GM12873 (cell line): ENCODE data around the gene COMMD2.

ENCODE experiments used
- CTCF ChIP-seq: IDR thresholded peaks from 2 replicates; pipeline ENCODE4 v1.5.1; 2012; ENCODE audit warnings: low read depth, mild to moderate bottlenecking, moderate library complexity, low read length, control low read depth; ENCODE audit not compliant: insufficient read depth; ENCODE audit errors: missing control alignments

Gene COMMD2

DNA sequence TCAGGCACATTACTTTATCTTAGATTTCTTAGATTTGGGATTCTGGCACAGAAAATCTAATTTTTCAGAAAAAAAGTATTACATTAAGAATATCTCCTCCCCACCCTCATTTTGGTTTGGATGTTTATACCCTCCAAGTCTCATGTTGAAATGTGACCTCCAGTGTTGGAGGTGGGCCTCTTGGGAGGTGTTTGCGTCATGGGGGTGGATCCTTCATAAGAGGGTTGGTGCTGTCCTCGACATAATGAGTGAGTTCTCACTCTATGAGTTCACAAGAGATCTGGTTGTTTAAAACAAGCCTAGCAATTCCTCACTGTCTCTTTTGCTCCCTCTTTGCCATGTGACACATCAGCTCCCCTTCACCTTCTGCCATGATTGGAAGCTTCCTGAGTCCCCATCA, 48.8 kb downstream of the COMMD2 start:
- no peak for TF ChIP-seq CTCF

GRCh38 chr3:149702691-149703441, 49.4 kb downstream of the COMMD2 start:
- TF ChIP-seq CTCF = no peak

DNA sequence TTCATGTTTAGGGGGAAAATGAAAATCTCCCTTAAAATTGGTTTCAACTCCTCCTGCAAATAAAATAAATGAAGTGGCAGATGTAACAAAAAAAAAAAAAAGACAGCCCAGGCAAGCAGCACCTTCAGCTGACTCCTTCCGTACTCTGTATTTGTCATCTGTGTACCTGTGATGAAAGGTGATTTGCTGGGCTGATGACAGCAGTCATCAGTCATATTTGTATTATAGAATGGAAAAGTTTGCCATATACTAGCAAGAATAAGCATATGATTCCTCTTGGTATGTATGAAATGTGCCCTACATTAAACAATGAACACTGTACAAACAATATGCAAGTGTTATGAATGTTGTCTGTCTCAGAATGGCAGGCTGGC, 50.3 kb downstream of the COMMD2 start:
- no peak for TF ChIP-seq CTCF

DNA sequence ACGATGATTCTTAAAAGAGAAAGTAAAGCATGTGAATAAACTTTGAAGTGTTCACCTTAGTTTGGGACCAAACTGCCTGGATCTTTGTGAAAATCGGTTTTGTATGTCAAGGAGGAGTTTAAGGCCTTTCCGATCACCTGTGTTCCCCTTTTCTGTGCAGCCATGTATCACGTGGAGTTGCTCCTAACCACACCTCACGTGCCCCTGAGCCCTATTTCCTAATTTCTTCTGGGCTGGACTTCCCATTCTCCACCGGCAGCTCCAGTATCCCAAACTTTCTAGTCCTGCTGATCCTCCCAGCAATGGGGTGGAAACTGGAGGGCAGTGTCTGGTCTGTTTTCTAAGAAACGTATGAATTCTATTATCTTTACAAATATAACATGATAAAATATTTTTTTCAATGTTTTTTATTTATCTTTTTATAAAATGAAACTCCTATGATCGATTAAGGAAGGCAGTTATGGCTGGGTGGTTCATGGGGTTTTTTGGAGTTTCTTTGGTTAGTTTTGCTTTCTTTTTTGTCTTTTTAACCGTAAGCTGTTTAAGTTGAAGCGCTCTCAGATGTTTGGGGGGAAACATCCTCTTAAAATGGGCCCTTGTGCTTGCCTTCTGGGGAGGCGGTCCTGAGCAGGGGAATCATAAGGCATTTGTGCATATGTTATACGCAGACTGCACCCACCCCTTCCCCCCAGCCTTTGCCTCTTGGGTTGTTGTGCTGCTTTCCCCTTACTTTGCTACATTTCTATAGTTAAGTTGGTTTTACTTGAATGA, 50.9 kb downstream of the COMMD2 start:
- no peak for TF ChIP-seq CTCF
